HepG2 (cell line): ENCODE measurements around the gene ATP10A. TPM values are rescaled to one million over a fixed set of nuclear protein-coding genes. Genes with fewer than 3 reads are reported as not detected.

Experiments used
- ATAC-seq: fragments of 200-7000 bp; cut with Tn5 transposase; 3 replicates; pipeline ENCODE4 v1.9.1; 2020; ENCODE audit warnings: mild to moderate bottlenecking, moderate library complexity
- BruUV-seq: library from RNA; stranded (reverse); fragments of 400-500 nt; replicated peaks from 2 replicates; lab custom pipeline; 2021; lab: Mats Ljungman, UMichigan
- CTCF ChIA-PET: fragments of 300-600 bp; formaldehyde crosslinking; extraction: SDS; loops from one replicate; lab custom pipeline; 2021; ENCODE audit warnings: low total read pairs, inconsistent platforms, low intra/inter-chr PET ratio; lab: Yijun Ruan, JAX
- POLR2A ChIA-PET: fragments of 350-600 bp; sonication (Branson Sonifier 250); formaldehyde crosslinking; loops from one replicate; lab custom pipeline; 2020; ENCODE audit warnings: antibody characterized with exemption, inconsistent platforms; lab: Yijun Ruan, JAX
- DNase-seq: peaks from one replicate; pipeline ENCODE4 v3.0.0-alpha.2; 2015; ENCODE audit warnings: low spot score
- FAIRE-seq: peaks from 3 replicates; lab custom pipeline; 2011; peaks lifted over from hg19 to GRCh38; lab: Jason Lieb, UNC
- H2AFZ ChIP-seq: one replicate; pipeline ENCODE4 v1.6.1; 2011; ENCODE audit warnings: low read length, inconsistent platforms
- H3K27ac ChIP-seq: fragments of 300-600 bp; 3 replicates; pipeline ENCODE4 v1.8.0; 2011; ENCODE audit warnings: mixed run types, mild to moderate bottlenecking, mixed read lengths, low read length, inconsistent platforms; ENCODE audit not compliant: insufficient read depth; ENCODE audit errors: extremely low read length
- H3K27me3 ChIP-seq, 2 experiments: fragments of 200-600 bp in 1 of 2; 2 replicates in 1 of 2; 3 replicates in 1 of 2; pipeline versions ENCODE4 v1.6.0 to v1.8.0; 2011; ENCODE audit warnings: low read length in 2 of 2, mild to moderate bottlenecking in 2 of 2, moderate library complexity in 2 of 2, inconsistent platforms in 1 of 2; ENCODE audit not compliant: insufficient read depth in 2 of 2, control insufficient read depth in 1 of 2
- H3K36me3 ChIP-seq, 2 experiments: fragments of 200-600 bp in 1 of 2; replicated peaks in 1 of 2; 2 replicates in 1 of 2; 3 replicates in 1 of 2; pipeline versions ENCODE4 v1.5.1 to v1.8.0; 2011; ENCODE audit warnings: low read length in 2 of 2, inconsistent platforms in 1 of 2; ENCODE audit not compliant: insufficient read depth in 2 of 2, control insufficient read depth in 1 of 2
- H3K4me1 ChIP-seq: 2 replicates; pipeline ENCODE4 v1.5.1; 2012; ENCODE audit warnings: low read length, inconsistent platforms; ENCODE audit not compliant: insufficient read depth
- H3K4me2 ChIP-seq: 2 replicates; pipeline ENCODE4 v1.6.0; 2011; ENCODE audit warnings: low read depth, low read length, inconsistent platforms
- H3K4me3 ChIP-seq, 3 experiments: fragments of 200-600 bp in 1 of 3; sonication (generic), shearing (Covaris generic) in 1 of 3; replicated peaks in 1 of 3; 2 replicates each; pipeline ENCODE4 v1.5.1; 2011 to 2016; ENCODE audit warnings: low read length in 3 of 3, inconsistent platforms in 2 of 3, low read depth in 2 of 3, mild to moderate bottlenecking in 2 of 3, control low read depth in 1 of 3, mixed read lengths in 1 of 3; ENCODE audit not compliant: insufficient read depth in 1 of 3
- H3K79me2 ChIP-seq: one replicate; pipeline ENCODE4 v1.6.1; 2011; ENCODE audit warnings: low read length, inconsistent platforms; ENCODE audit not compliant: insufficient read depth
- H3K9ac ChIP-seq: 2 replicates; pipeline ENCODE4 v1.6.0; 2011; ENCODE audit warnings: mild to moderate bottlenecking, low read depth, low read length, inconsistent platforms; ENCODE audit not compliant: insufficient read depth
- H3K9me3 ChIP-seq: 2 replicates; pipeline ENCODE4 v1.5.1; 2012; ENCODE audit warnings: mild to moderate bottlenecking, low read length
- H4K20me1 ChIP-seq: 2 replicates; pipeline ENCODE4 v1.6.0; 2011; ENCODE audit warnings: inconsistent platforms, mild to moderate bottlenecking, low read length, moderate library complexity; ENCODE audit not compliant: insufficient read depth
- HNRNPK ChIP-seq: fragments of 200-400 bp; formaldehyde crosslinking; IDR thresholded peaks from 2 replicates; pipeline ENCODE4 v1.6.1; 2018; ENCODE audit warnings: low read length, low read depth, moderate library complexity, mild to moderate bottlenecking; ENCODE audit not compliant: poor library complexity, severe bottlenecking
- KLF15 ChIP-seq: sonication (generic); formaldehyde crosslinking; IDR thresholded peaks from 2 replicates; pipeline ENCODE4 v1.8.1; 2023; ENCODE audit warnings: borderline replicate concordance, mild to moderate bottlenecking, inconsistent platforms, missing genetic modification reagents, mixed read lengths
- NCOA2 ChIP-seq: sonication (generic); formaldehyde crosslinking; IDR thresholded peaks from 2 replicates; pipeline ENCODE4 v1.8.0; 2022; ENCODE audit warnings: inconsistent platforms
- NFIC ChIP-seq: IDR thresholded peaks from 2 replicates; pipeline ENCODE4 v1.6.1; 2012; ENCODE audit warnings: mild to moderate bottlenecking, low read length, inconsistent platforms
- PAWR ChIP-seq: sonication (generic); formaldehyde crosslinking; IDR thresholded peaks from 2 replicates; pipeline ENCODE4 v1.4.0; 2020; ENCODE audit warnings: missing genetic modification reagents, mild to moderate bottlenecking, borderline replicate concordance
- SUZ12 ChIP-seq: fragments of 150-350 bp; IDR thresholded peaks from 2 replicates; pipeline ENCODE4 v1.6.1; 2014; ENCODE audit warnings: low read depth, low read length
- ZNF101 ChIP-seq: sonication (generic); formaldehyde crosslinking; IDR thresholded peaks from 2 replicates; pipeline ENCODE4 v1.4.0; 2020; ENCODE audit warnings: mild to moderate bottlenecking, low read depth, missing genetic modification reagents, borderline replicate concordance
- ZNF205 ChIP-seq: IDR thresholded peaks from 2 replicates; pipeline ENCODE4 v1.6.1; 2018; ENCODE audit warnings: missing biosample characterization, missing genetic modification reagents
- ZNF670 ChIP-seq: sonication (generic); formaldehyde crosslinking; IDR thresholded peaks from 2 replicates; pipeline ENCODE4 v1.8.0; 2022; ENCODE audit warnings: mild to moderate bottlenecking, missing genetic modification reagents, borderline replicate concordance
- WGBS: methylation state at CpG from one replicate; pipeline ENCODE4 v1.1.6; 2017; ENCODE audit warnings: low lambda C conversion rate; 5-methylcytosine and 5-hydroxymethylcytosine counted together
- in situ Hi-C: cut with HindIII; loops from 2 replicates; pipeline ENCODE4 v1.10.0; 2017; ENCODE audit warnings: low pct_unique_long_range_greater_than_20kb; ENCODE audit not compliant: extremely low pct_ligation_motif_present
- intact Hi-C: fragments of 100-400 bp; cut with micrococcal nuclease; formaldehyde crosslinking; loops from one replicate; pipeline ENCODE4 v1.10.0; 2022; ENCODE audit not compliant: unreplicated experiment
- polyA plus RNA-seq, 8 experiments: library from polyadenylated mRNA; depleted of rRNA in 3 of 8; stranded (reverse) in 7 of 8; unstranded in 1 of 8; fragments of >200 nt; fragmentation: Illumina TruSeq in 4 of 8; extraction: Trizol in 4 of 8; gene quantifications; 2 replicates each; pipeline versions ENCODE4 v1.2.1 to v1.2.3, GENCODE V29; 2011 to 2016; ENCODE audit warnings: low read depth in 4 of 8, missing spikeins in 1 of 8, mixed read lengths in 1 of 8; ENCODE audit not compliant: insufficient read depth in 1 of 8
- total RNA-seq, 5 experiments: library from RNA; depleted of rRNA; stranded (reverse); fragments of >200 nt; fragmentation: Illumina TruSeq; extraction: Trizol; gene quantifications; 2 replicates each; pipeline ENCODE4 v1.2.3, GENCODE V29; 2016; ENCODE audit warnings: low read depth in 1 of 5
- TF ChIP-seq, protein P1 (sequence below): sonication (generic); formaldehyde crosslinking; IDR thresholded peaks from 2 replicates; pipeline ENCODE4 v1.4.0; 2020; ENCODE audit warnings: low read depth, mild to moderate bottlenecking, missing genetic modification reagents
- TF ChIP-seq, protein P2 (sequence below): sonication (generic); formaldehyde crosslinking; IDR thresholded peaks from 2 replicates; pipeline ENCODE4 v1.4.0; 2020; ENCODE audit warnings: mild to moderate bottlenecking, missing genetic modification reagents
- TF ChIP-seq, protein P3 (sequence below): sonication (generic); formaldehyde crosslinking; conservative IDR thresholded peaks from 2 replicates; pipeline ENCODE4 v1.4.0; 2020; ENCODE audit warnings: missing genetic modification reagents

The ATP10A gene
- total and polyA plus RNA-seq, 2 of the 13 experiments (the other 11 are each of a cell fraction or from before 2014, with no cell fraction given), result 0.58 to 4.2 TPM

DNA sequence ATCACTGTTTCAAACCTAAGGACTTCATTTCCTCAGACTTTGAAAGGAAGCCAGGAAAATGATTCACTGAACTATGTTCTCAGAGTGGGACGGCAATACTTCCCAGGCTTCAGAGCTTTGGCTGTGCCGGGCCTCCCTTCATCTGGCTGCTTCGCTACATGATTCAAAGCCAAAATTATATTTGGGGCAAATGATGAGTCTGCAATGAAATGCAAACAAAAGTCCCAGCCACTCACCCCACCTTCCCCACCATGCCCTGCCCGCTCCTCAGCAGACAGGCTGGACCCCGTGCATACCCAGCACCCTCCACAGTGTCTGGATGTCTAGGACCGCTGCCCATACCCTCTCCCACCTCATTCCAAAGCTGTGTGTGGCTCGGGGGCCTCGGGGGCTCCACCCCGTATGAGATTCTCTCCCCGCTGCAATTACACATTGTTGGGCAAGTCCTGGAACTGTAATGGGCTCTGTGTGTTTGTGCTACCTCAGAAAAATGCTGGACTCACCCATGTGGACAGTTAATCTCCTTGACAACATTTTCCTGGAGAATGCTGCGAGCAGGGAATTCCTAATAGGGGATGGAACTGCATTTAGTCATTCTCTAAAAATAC lies 32.2 kb downstream of the ATP10A start:
- Histone ChIP-seq H3K9me3 (no peaks in the 10 kb centered on the region), H3K27ac (no peak overlapping the region), H3K27me3 (no peaks in the 10 kb centered on the region), H3K36me3 (no peaks in the 10 kb centered on the region), H3K4me3 (no peak overlapping the region), H2AFZ (no peak overlapping the region), H3K9ac (no peak overlapping the region), H3K79me2 (no peaks in the 10 kb centered on the region), H4K20me1 (no peaks in the 10 kb centered on the region), H3K4me1 (no peaks in the 10 kb centered on the region), H3K4me2 (no peak overlapping the region)
- CTCF ChIA-PET, result no interaction called here
- POLR2A ChIA-PET, result no interaction called here
- DNase-seq (no peak), ATAC-seq (no peak), FAIRE-seq (no peak)
- no TSS peak for BruUV-seq
- in situ Hi-C loops (no loop called here), intact Hi-C loops (no loop called here)
- TF ChIP-seq ZNF101 (CRISPR knock-in tag), result no peak
- no peak for TF ChIP-seq HNRNPK
- TF ChIP-seq, protein P1, sequence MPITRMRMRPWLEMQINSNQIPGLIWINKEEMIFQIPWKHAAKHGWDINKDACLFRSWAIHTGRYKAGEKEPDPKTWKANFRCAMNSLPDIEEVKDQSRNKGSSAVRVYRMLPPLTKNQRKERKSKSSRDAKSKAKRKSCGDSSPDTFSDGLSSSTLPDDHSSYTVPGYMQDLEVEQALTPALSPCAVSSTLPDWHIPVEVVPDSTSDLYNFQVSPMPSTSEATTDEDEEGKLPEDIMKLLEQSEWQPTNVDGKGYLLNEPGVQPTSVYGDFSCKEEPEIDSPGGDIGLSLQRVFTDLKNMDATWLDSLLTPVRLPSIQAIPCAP (CRISPR knock-in tag), result no peak
- TF ChIP-seq, protein P2, sequence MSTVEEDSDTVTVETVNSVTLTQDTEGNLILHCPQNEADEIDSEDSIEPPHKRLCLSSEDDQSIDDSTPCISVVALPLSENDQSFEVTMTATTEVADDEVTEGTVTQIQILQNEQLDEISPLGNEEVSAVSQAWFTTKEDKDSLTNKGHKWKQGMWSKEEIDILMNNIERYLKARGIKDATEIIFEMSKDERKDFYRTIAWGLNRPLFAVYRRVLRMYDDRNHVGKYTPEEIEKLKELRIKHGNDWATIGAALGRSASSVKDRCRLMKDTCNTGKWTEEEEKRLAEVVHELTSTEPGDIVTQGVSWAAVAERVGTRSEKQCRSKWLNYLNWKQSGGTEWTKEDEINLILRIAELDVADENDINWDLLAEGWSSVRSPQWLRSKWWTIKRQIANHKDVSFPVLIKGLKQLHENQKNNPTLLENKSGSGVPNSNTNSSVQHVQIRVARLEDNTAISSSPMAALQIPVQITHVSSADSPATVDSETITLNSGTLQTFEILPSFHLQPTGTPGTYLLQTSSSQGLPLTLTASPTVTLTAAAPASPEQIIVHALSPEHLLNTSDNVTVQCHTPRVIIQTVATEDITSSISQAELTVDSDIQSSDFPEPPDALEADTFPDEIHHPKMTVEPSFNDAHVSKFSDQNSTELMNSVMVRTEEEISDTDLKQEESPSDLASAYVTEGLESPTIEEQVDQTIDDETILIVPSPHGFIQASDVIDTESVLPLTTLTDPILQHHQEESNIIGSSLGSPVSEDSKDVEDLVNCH (CRISPR knock-in tag), result no peak
- no peak for TF ChIP-seq NCOA2 (CRISPR knock-in tag)
- no peak for TF ChIP-seq ZNF670 (CRISPR knock-in tag)
- TF ChIP-seq, protein P3, sequence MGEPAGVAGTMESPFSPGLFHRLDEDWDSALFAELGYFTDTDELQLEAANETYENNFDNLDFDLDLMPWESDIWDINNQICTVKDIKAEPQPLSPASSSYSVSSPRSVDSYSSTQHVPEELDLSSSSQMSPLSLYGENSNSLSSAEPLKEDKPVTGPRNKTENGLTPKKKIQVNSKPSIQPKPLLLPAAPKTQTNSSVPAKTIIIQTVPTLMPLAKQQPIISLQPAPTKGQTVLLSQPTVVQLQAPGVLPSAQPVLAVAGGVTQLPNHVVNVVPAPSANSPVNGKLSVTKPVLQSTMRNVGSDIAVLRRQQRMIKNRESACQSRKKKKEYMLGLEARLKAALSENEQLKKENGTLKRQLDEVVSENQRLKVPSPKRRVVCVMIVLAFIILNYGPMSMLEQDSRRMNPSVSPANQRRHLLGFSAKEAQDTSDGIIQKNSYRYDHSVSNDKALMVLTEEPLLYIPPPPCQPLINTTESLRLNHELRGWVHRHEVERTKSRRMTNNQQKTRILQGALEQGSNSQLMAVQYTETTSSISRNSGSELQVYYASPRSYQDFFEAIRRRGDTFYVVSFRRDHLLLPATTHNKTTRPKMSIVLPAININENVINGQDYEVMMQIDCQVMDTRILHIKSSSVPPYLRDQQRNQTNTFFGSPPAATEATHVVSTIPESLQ, result no peak
- TF ChIP-seq KLF15 (CRISPR knock-in tag), result no peak
- TF ChIP-seq PAWR (CRISPR knock-in tag), result no peak
- TF ChIP-seq ZNF205, result no peak
- TF ChIP-seq SUZ12, result no peak
- TF ChIP-seq NFIC, result no peak
- 33% methylated on average over 9 of the region's 11 CpGs for WGBS
